HG02973 (cell line): ENCODE results near the gene CCDC127.
"Not testable (repeated sequence)": the region's sequence is repeated elsewhere in the genome, so short reads cannot be mapped to it uniquely, and the experiment has no call there.

Experiments used
- ATAC-seq: cut with Tn5 transposase; IDR thresholded peaks from one replicate; pipeline ENCODE4 v1.9.1; 2021; ENCODE audit warnings: moderate library complexity; ENCODE audit not compliant: unreplicated experiment

Gene CCDC127

DNA sequence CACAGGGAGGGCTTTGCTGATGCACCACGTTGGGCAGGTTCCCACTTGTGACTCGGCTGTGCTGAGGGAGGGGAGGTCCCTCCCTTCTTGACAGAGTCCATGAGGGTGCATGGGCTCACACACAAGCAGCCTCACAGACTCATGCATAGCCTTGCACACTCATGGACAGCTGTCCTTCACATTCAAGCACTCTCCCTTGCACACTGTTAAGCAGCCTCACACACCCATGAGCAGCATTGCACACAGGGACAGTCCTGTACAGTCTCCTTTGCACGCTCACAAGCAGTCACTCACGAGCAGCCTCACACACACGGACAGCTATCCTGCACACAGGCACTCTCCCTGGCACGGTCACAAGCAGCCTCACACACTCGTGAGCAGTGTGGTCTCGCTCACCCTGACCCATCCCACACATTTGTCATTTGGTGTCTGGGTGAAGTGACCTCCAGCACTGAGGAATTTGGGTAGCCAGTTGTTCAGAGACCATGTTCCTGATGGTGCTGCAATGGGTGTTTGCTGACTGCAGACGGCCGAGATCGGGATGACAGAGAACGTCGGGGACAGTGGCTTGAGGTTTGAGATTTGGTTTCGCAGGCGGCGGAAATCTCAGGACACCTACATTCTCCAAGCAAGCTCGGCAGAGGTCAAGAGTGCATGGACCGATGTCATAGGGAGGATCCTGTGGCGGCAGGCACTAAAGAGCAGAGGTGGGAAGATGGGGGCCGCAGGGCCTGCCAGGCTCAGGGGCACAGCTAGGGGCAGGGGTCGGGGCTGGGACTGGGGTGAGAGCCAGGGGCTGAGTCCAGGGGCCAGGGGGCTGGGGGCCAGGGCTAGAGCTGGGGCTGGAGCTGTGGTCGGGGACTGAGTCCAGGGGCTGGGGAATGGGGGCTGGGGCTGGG is 44.3 kb downstream of the CCDC127 start:
- no peak for ATAC-seq

DNA sequence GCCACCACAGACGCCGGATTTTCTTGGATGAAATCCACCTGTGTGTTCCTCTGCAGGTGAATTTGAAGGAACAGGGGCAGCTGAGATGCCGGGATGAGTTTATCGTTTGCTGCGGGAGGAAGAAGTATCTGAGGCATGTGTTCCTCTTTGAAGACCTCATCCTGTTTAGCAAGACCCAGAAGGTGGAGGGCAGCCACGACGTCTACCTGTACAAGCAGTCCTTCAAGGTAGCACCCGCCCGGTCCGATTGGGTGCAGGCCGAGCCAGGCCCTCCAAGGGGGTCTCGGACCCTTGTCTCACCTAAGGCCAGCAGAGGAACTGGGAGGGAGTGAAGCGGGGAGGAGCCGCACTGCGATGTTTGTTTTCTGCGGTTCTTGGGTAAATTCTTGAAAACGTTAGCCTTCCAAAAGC is 45.1 kb downstream of the CCDC127 start:
- no peak for ATAC-seq

DNA sequence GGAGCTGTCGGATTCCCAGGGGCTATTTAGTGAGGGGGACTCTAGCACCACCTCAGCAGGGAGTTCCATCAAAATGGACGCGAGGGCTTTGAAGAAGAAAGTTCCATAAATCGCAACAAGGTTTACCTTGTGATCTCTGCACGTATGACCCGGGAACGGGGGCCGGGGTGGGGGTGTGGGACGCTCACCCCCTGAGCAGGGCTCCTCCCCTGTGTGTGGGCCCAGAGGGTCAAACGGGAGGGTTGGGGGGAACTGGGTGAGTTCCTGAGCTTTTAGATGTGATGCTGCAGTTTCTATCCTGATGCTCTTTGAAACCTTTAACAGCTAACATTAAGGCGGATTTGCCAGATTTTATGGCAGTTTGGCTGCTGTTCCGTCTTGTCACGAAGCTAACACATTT is 45.5 kb downstream of the CCDC127 start:
- ATAC-seq: no peak

DNA sequence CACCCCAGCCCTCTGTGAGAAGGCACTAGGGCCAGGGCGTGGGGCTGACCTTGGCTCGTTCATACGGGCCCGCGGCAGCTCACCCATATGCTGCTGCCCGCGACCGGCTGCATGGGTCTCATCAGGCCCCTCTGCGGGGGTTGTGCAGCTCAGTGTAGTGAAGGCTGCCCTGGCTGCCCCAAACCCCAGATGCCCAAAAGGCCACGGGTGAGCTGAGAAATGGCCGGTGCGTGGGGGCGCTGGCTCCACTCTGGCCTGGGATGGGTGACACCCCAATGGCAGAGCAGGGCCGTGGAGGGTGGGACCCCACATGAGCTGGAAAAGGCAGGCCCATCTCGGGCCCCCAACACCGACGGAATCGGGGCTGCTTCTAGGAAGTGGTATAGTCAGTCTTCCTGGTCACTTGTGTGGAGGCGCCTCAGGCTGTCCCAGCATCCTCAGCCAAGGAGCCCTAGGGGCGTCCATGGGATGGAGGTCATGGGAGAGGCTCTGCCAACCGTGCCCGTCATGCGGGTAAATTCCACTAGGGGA is 46.1 kb downstream of the CCDC127 start:
- ATAC-seq: no peak

DNA sequence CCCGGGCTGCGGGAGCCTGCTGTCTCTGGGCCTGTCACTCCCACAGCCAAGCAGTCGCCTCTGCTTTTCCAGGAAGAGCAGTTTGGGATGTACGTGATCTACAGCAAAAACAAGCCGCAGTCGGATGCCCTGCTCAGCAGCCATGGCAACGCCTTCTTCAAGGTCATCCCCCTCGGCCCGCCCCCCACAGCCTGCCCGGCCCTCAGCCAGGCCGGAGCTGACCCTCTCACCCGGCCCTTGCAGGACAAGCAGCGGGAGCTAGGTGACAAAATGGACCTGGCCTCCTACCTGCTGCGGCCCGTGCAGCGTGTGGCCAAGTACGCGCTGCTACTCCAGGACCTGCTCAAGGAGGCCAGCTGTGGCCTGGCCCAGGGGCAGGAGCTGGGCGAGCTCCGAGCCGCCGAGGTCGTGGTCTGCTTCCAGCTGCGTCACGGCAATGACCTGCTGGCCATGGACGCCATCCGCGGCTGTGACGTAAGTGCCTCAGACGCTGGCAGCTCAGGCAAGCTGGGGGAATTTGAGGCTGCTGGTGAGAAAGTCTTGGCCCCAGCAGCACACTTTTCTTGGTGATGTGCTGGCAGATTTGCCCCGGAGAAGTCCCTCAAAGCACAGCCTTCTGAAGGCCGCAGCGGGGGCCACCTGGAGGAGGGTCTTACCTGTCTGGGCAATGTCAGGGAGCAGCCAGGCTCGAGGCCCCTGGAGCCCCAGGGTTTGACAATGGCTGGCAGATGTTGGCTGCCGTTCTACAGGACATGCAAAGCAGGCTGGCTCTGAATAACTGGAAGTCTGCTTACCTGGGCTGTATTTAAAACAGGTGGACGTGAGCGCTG is 46.8 kb downstream of the CCDC127 start:
- no peak for ATAC-seq

DNA sequence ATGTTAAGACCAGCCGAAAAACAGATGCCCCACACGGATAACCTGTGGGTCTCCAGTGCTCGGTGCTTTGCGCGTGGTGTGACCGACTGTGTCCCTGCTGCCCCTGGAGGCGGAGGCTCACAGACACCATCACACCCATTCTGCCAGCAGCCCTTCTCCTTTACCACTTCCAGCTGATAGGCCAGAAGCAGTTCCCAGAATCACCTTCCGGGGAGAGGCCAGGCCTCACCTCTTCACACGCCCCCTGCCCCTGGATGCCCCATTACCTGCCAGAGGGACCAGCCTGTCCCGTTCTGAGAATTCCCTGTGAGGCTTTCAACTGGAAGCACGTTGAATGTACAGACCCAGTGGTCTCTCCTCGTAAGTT is 48.2 kb downstream of the CCDC127 start:
- no peak for ATAC-seq

DNA sequence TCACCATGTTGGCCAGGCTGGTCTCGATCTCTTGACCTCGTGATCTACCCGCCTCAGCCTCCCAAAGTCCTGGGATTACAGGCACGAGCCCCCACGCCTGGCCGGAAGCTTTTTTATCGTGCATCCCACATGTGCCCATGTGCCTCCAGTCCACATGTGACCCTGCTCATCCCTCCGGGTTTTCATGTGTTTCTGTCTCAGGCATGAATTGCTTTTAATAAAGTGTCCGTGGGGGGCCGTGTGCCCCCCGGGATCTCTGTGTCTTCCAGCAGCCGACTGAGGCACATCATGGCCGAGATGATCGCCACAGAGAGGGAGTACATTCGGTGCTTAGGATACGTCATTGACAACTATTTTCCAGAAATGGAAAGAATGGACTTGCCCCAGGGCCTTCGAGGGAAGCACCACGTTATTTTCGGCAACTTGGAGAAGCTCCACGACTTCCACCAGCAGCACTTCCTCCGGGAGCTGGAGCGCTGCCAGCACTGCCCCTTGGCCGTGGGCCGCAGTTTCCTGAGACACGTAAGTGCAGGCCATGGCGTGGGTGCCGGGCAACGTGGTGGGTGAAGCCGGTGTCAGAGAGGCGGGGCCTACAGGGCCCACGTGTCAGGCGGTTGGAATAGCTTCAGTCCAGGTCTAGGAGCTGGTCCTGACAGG is 48.8 kb downstream of the CCDC127 start:
- ATAC-seq: no peak

DNA sequence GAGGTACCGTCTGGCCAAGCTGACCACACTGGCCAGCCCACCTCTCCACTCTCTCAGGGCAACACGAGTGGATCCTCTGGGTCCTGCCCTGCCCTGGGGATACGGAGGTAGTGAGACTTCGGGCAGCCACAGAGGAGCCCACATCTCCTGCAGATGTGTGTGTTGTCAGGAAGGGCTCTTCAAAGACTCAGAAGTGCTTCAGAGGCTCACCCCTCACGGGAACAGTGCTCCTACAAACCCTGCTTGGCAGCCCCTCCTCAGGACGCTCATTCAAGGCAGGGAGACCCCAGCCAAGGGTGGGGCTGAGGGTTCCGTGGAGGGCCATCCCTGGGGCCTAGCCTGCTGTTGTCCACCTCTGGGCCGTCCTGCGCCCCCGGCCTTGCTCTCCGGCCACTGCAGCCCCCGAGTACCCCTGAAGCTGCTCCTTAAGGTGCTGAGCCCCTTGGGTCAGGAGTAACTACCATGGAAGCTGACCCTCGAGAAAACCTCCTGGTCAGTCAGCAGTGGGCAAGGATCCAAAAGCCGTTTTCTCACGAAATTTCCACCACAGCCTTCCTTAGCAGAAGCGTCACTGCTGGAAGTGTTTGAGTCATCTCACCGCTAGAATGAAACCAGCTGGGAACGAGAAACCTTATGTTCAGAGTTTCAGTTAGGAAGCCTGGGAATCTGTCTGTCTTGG is 49.8 kb downstream of the CCDC127 start:
- ATAC-seq: no peak

DNA sequence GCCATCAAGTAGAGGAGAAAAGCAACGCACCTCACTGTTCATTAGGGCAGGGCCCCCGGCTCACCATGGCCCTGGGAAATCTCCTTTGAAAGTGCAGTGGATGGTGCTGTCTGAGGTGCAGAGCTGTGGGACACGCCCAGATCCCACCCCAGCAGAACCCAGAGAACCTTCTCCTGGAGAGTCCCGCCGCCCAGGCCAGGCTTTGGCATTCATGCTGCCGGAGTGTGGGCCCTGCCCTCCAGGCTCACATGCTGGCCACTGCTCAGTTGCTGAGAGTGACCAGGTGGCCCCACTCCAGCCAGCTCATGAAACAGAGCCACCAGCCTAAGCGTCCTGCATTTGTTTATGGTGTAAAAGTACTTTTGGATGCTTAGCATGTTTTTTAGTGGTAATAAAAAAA is 50.4 kb downstream of the CCDC127 start:
- no peak for ATAC-seq

DNA sequence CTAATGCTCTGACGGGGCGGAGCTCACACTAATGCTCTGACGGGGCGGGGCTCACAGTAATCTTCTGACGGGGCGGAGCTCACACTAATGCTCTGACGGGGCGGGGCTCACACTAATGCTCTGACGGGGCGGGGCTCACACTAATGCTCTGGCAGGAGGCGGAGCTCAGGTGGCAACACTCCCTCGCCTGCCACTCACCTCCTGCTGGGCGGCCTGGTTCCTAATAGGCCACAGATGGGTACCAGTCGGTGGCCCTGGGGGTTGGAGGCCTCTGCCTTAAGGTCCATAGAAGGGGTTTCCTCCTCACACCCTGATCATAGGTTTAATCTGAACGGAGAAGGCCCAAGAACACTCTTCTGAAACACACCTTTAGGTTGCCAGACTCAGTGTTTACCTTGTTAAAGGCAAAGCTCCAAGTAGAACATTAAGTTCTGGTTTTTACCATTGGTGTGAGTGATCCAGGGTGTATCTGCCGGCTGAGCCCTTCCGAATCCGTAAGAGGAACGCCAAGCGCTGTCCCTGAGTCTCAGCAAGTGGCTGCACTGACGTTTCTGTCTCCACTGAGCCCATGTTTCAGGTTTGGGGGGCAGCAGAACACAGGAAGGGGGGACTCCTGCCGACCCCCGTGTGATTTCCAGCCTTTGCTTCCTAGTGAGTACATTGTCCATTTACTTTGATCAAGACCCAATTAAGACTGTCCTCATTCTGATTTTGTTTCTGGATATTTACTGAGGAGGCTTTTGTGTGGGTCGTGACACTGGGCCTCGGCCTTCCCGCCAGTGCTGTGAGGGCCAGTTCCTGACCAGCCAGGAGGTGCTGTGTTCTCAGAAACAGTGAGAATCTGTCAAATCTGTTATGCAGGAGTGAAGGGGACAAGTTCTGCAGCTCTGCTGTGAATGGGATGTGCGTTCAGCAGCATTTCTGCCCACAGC is 51.2 kb downstream of the CCDC127 start:
- ATAC-seq: no peak

DNA sequence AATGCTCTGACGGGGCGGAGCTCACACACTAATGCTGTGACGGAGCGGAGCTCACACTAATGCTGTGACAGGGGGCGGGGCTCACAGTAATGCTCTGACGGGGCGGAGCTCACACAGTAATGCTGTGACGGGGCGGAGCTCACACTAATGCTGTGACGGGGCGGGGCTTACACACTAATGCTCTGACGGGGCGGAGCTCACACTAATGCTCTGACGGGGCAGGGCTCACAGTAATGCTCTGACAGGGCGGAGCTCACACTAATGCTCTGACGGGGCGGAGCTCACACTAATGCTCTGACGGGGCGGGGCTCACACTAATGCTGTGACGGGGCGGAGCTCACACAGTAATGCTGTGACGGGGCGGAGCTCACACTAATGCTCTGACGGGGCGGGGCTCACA is 53.2 kb downstream of the CCDC127 start:
- ATAC-seq: not testable (repeated sequence)

DNA sequence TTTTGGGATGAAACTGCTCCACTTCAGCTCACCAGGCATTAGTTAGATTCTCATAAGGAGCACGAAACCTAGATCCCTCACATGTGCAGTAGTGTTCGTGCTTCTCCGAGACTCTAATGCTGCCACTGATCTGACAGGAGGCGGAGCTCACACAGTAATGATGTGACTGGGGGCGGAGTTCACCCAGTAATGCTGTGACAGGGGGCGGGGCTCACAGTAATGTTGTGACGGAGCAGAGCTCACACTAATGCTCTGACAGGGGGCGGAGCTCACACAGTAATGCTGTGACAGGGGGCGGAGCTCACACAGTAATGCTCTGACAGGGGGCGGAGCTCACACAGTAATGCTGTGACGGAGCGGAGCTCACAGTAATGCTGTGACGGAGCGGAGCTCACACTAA is 53.7 kb downstream of the CCDC127 start:
- no peak for ATAC-seq

DNA sequence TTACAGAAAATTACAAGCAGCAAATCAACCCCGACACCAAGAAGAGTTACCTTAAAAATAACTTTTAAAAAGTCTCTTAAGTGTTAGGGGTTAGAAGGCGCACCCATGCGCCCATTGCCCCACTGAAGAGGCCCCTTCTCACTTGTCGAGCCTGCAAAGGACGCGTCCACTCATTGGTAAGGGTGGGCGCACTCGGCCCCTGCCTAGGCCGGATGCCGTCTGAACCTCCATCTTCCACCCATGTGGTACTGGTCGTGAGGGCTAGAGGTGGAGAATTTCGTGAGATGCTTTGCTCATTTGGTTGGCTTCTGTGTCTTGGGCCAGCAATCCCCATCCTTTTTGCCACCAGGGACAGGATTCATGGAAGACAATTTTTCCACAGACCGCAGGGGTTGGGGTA is 54.1 kb downstream of the CCDC127 start:
- ATAC-seq: no peak

DNA sequence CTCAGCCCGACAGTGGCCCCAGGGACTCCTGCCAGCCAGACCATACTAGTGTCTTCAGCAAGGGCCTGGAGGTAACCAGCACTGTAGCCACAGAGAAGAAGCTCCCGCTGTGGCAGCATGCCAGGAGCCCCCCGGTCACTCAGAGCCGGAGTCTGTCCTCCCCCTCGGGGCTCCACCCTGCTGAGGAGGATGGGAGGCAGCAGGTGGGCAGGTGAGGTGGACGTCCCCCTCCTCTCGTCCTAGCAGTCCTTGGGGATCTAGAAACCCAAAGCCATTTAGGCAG is 54.7 kb downstream of the CCDC127 start:
- ATAC-seq: no peak

DNA sequence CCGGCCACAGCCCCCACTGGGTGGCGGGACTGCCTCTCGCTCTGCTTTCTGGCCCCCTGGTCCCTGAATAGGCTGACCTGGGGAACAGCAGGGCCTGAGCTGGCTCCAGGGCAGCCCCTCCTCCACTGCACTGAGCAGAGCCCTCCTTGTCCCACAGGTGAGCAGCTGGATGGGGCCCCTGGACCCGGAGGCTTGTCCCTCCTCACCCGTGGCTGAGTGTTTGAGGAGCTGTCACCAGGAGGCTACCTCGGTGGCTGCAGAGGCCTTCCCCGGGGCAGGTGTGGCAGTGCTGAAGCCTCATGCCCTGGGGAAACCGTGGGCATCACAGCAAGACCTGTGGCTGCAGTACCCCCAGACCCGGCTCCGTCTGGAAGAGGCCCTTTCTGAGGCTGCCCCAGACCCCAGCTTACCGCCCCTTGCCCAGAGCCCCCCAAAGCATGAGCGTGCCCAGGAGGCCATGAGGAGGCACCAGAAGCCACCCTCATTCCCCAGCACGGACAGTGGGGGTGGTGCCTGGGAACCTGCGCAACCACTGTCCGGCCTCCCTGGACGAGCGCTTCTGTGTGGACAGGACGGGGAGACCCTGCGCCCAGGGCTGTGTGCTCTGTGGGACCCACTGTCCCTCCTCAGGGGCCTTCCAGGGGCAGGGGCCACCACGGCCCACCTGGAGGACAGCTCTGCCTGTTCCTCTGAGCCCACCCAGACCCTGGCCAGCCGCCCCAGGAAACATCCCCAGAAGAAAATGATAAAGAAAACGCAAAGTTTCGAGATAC is 55.2 kb downstream of the CCDC127 start:
- no peak for ATAC-seq

DNA sequence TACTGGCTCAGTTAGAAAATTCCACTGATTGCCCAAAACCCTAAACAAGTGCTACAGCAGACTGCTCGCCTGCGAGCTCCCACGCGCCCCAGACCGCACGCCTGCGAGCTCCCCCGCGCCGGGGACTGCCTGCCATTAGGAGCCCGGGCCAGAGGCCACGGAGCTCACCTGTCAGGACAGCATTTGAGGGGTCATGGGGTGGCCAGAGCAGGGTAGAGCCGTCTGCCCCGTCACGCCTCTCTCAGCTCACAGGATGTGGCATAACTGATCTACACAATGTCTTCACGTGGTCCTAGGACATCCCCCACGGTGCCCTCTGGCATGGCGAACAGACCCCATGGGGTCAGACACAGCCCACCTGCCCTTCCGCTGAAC is 55.8 kb downstream of the CCDC127 start:
- ATAC-seq: no peak

DNA sequence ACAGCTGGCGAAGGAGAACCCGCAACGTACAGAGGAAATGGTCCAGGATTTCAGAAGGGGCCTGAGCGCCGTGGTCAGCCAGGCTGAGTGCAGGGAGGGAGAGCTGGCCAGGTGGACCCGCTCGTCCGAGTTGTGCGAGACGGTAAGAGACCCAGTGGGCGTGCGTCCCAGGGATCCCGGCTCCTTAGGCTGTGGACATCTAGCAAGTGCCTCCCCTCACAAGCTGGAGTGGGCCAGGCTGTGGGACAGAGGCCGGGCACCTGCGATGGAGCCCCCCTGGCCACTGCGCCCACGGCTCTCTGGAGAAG is 56.2 kb downstream of the CCDC127 start:
- no peak for ATAC-seq

DNA sequence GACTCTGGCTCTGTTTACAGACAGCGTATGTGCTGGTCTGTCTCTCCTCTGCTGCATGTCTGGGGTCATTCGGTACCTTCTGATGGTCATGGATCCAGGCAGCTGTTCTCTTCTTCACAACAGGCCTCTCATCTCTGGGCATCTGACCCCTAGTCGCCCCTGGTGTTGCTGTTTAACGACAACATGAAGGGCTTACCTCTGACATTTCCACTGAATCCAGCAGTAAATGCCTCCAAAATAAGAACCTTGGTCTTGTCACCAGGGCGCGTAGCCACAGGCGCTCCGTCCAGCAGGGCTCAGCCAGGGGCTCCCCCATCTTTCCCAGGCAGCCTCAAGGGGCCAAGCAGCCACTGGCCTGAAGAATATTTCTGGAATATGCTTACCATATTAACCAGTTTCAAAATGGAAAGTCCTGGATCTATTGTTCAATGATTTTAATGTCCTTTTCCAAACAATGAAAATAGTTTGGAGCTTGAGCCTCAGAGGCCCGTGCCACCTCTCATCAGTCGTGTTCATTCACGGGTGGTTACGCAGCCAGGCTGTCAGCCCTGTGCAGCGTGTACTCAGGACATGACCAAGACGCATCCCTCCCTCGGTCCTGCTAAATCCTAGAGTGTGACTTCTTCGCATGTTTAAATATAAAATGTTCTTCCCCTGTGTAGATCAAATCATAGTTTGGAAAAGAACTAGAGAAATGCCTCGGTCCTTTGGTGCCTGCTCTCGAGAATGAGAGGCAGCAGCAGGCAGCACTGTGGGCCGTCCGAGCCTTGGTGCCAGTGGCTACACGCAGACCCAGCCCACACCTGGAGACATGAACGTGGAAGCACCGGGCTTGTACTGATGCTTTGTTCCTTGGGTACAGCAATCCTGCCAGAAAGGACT is 56.8 kb downstream of the CCDC127 start:
- no peak for ATAC-seq

DNA sequence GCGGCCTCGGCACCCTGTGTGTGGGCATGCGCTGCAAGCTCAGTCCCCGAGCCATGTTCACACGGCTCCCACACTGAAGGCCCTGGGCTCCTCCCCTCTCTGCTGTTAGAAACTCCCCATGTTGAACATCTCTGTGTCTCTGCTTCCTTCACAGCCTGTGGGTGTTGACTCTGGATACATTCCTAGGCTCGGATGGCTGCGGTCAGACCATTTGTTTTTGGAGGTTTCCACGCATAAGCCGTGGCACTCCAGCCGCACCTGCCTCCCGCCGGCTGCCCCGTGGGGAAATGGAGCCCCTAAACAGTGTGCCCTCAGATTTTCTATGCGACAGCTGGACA is 57.8 kb downstream of the CCDC127 start:
- ATAC-seq: no peak
